MM.1S (cell line): ENCODE results near the gene ADD1.

Source experiments
- CTCF ChIP-seq: fragments of 300-600 bp; sonication (generic); IDR thresholded peaks from 2 replicates; pipeline ENCODE4 v1.5.1; 2016; ENCODE audit warnings: antibody characterized with exemption, low read length, mixed read lengths
- EZH2 ChIP-seq: fragments of 300-600 bp; sonication (generic); optimal IDR thresholded peaks from 2 replicates; pipeline ENCODE3; 2017; ENCODE audit warnings: low read depth, mild to moderate bottlenecking, antibody characterized with exemption, low read length, mixed read lengths

DNA sequence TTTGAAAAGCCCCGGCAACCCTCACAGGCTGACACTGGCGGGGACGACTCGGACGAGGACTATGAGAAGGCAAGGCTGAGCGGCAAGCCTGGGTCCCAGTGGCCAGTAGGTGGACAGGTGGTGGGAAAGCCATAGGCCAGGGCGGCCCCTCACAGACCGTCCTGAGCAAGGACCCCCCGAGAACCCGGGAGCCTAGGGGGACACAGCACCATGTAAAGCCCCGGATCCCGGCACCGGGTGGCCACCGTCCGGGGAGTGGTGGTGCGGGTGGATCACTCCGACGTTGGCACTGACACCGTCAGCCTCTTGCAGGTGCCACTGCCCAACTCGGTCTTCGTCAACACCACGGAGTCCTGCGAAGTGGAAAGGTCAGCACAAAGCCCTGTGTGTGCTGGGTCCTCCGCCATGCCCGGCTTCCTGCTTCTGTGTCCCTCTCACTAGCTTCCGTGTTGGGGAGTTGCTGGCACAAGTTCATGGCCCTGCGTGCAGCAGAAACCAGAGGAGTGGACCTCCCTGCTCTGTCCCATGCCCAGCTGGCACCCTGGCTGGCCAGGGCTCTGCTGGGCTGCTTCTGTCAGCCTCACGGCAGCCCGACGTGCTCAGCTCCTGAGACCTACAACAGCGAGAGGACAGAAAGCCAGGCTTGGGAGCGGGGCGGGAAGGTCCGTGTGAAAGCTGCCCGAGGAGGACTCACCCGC, 11.9 kb upstream of the ADD1 start:
- TF ChIP-seq CTCF (no peak), EZH2 (no peak)
